Lower leg skin (tissue), 4 donors: ENCODE measurements around the gene LGALS8. TPM values are rescaled to one million over a fixed set of nuclear protein-coding genes. Genes with fewer than 3 reads are reported as not detected.

Source experiments
- DNase-seq, 2 donors: peaks; one replicate each; pipeline ENCODE4 v3.0.0-alpha.2; 2019; ENCODE audit warnings: low spot score in 2 of 2
- H3K4me3 ChIP-seq: fragments of 200-600 bp; sonication (generic); 2 replicates; pipeline ENCODE4 v1.5.1; 2017; ENCODE audit warnings: mild to moderate bottlenecking, low read depth; ENCODE audit not compliant: poor library complexity, severe bottlenecking
- CTCF ChIP-seq, 3 donors: fragments of 450-650 bp; IDR thresholded peaks; one replicate each; pipeline ENCODE4 v1.5.1; 2016; ENCODE audit warnings: antibody characterized with exemption in 3 of 3, mild to moderate bottlenecking in 3 of 3, moderate library complexity in 2 of 3
- POLR2A ChIP-seq, 2 donors: fragments of 450-650 bp; IDR thresholded peaks; one replicate each; pipeline ENCODE4 v1.6.1; 2016 to 2017; ENCODE audit warnings: antibody characterized with exemption in 2 of 2, mild to moderate bottlenecking in 1 of 2, moderate library complexity in 1 of 2
- WGBS, 2 donors: methylation state at CpG; one replicate each; pipeline ENCODE4 v1.1.5; 2018; 5-methylcytosine and 5-hydroxymethylcytosine counted together
- intact Hi-C: fragments of 100-400 bp; cut with DNase I; formaldehyde crosslinking; loops from one replicate; pipeline ENCODE4 v1.15.0; 2023; ENCODE audit warnings: low total_unique reads
- total RNA-seq, 4 donors: library from RNA; depleted of rRNA; stranded (reverse); fragments of >200 nt; gene quantifications; one replicate each; pipeline ENCODE4 v1.1.0, GENCODE V29; 2016

The LGALS8 gene
- total RNA-seq, 4 donors from 2014 or later, result 80.2 to 138 (median 89.4) TPM

GRCh38 chr1:236534151-236534651, 10.4 kb downstream of the LGALS8 start:
- intact Hi-C loops, result no loop called here
- TF ChIP-seq CTCF (IDR thresholded peaks at IDR 0.05) (no peak), POLR2A (IDR thresholded peaks at IDR 0.05) (no peak)
- H3K4me3 ChIP-seq, result no peak overlapping the region
- no peak for DNase-seq
- 43 to 53% methylated on average over 4 of the region's 4 CpGs for WGBS, 2 donors

GRCh38 chr1:236535190-236535589, 11.4 kb downstream of the LGALS8 start:
- intact Hi-C loops, result no loop called here
- DNase-seq, result no peak
- WGBS, 2 donors, result 82 to 92% methylated on average over 1 of the region's 1 CpG
- no peak overlapping the region for H3K4me3 ChIP-seq
- no peak for TF ChIP-seq CTCF (IDR thresholded peaks at IDR 0.05)
- no peak for TF ChIP-seq POLR2A (IDR thresholded peaks at IDR 0.05)

DNA sequence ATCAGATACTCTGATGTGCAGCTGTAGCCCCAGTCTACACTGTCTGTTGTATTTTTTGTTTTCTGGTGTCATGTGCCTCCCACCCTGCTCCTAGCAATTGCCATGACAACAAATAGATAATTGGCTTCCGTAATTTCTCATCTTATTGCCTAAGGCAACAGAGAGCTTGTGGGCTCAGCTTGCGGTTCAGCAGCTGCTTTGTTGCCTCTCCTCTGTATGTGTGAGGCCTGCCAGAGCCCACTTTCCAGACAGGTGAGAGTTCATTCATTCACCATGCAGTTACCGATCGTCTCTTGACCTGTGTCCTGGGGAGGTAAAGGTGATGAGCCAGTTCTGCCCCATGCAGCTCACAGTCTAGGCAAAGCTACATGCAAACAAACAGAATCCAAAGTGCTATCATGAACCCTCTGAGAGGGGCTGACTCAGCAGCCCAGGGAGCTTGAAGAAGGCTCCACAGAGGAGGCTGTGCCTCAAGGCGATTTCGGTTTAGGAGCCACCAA, 11.9 kb downstream of the LGALS8 start:
- intact Hi-C loops, result no loop called here
- no peak for TF ChIP-seq CTCF (IDR thresholded peaks at IDR 0.05)
- no peak for TF ChIP-seq POLR2A (IDR thresholded peaks at IDR 0.05)
- DNase-seq, result no peak
- 82 to 85% methylated on average over 6 of the region's 6 CpGs for WGBS, 2 donors
- no peak overlapping the region for H3K4me3 ChIP-seq

- TF ChIP-seq CTCF (IDR thresholded peaks at IDR 0.05), result no peak
- no peak for TF ChIP-seq POLR2A (IDR thresholded peaks at IDR 0.05)
- DNase-seq, result no peak
- no peak overlapping the region for H3K4me3 ChIP-seq
- intact Hi-C loops, result no loop called here
- WGBS, 2 donors, result 62 to 72% methylated on average over 5 of the region's 5 CpGs
Measured at GRCh38 chr1:236536540-236536939, 12.8 kb downstream of the LGALS8 start.

DNA sequence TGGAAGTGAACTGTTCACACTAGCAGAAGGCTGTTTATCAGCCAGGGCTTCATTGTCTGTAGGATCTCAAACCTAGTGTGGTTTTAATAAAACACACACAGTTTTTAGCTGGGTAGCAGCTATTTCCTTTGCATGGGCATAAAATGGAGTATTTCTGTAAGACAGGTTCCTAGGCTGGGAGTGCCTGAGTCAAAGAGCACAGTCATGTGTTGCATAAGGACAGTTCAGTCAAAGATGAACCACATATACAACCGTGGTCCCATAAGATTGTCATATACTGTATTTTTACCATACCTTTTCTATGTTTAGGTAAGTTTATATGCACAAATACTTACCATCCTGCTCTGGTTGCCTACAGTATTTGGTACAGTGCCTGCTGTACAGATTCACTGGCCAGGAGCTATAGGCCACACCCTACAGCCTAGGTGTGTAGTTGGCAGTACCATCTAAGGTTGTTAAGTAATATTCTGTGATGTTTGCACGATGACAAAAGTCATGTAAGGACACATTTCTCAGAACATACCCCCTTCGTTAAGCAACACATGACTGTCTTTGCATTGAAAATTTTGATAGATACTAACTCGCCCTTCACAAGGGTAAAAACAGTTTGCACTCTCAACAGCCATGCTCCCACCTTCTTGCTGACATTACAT, 17.2 kb downstream of the LGALS8 start:
- H3K4me3 ChIP-seq, result no peak overlapping the region
- no peak for TF ChIP-seq POLR2A (IDR thresholded peaks at IDR 0.05)
- TF ChIP-seq CTCF (IDR thresholded peaks at IDR 0.05), result no peak
- 55 to 59% methylated on average over 4 of the region's 4 CpGs for WGBS, 2 donors
- intact Hi-C loops, result no loop called here
- no peak for DNase-seq

DNA sequence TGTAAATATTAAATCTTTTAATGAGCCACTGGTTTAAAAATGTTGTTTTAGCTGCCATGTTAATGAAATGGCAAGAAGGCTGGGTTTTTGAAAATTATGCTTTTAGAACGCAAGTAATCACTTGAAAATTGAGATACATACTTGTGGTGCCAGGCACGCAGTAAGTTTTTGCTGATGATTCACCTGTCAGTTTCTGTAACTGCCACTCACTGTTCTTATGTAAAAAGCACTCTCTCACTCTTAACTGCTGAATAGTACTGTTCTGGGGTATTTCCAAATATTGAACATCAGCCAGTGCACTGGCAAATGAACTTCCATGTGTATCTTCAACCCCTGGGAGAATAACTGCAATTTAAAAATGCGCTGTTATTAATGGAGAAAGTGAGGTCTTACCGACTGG, 17.9 kb downstream of the LGALS8 start:
- no peak for TF ChIP-seq POLR2A (IDR thresholded peaks at IDR 0.05)
- no peak for TF ChIP-seq CTCF (IDR thresholded peaks at IDR 0.05)
- DNase-seq, result no peak
- H3K4me3 ChIP-seq, result no peak overlapping the region
- WGBS, 2 donors, result 70 to 87% methylated on average over 4 of the region's 4 CpGs
- intact Hi-C loops, result no loop called here
